H9 (cell line): ENCODE results near the gene KRT84. TPM values are rescaled to one million over a fixed set of nuclear protein-coding genes. Genes with fewer than 3 reads are reported as not detected.

Experiments used
- DNase-seq: peaks from one replicate; pipeline ENCODE4 v3.0.0-alpha.2; 2017
- H2AFZ ChIP-seq: one replicate; pipeline ENCODE4 v1.6.1; 2013; ENCODE audit warnings: mild to moderate bottlenecking, low read length, control low read depth, moderate library complexity
- H2AK5ac ChIP-seq: 2 replicates; pipeline ENCODE4 v1.6.1; 2013; ENCODE audit warnings: low read length, control low read depth, mixed read lengths; ENCODE audit not compliant: insufficient read length
- H2BK120ac ChIP-seq: one replicate; pipeline ENCODE4 v1.6.1; 2013; ENCODE audit warnings: low read depth, mild to moderate bottlenecking, low read length, control low read depth, inconsistent platforms; ENCODE audit not compliant: poor library complexity, severe bottlenecking
- H2BK12ac ChIP-seq: 2 replicates; pipeline ENCODE4 v1.6.1; 2013; ENCODE audit warnings: low read length, control low read depth, mixed read lengths, low read depth; ENCODE audit not compliant: insufficient read length
- H2BK15ac ChIP-seq: 2 replicates; pipeline ENCODE4 v1.6.1; 2013; ENCODE audit warnings: low read depth, low read length, control low read depth
- H2BK20ac ChIP-seq: one replicate; pipeline ENCODE4 v1.6.1; 2013; ENCODE audit warnings: low read depth, mild to moderate bottlenecking, low read length, control low read depth, inconsistent platforms; ENCODE audit not compliant: poor library complexity, severe bottlenecking
- H2BK5ac ChIP-seq: 2 replicates; pipeline ENCODE4 v1.6.1; 2013; ENCODE audit warnings: low read length, control low read depth, mixed read lengths; ENCODE audit not compliant: insufficient read length
- H3K14ac ChIP-seq: 2 replicates; pipeline ENCODE4 v1.6.1; 2013; ENCODE audit warnings: low read length, control low read depth; ENCODE audit not compliant: insufficient read depth
- H3K18ac ChIP-seq: 2 replicates; pipeline ENCODE4 v1.6.1; 2013; ENCODE audit warnings: low read depth, mild to moderate bottlenecking, mixed read lengths, low read length, control low read depth; ENCODE audit not compliant: insufficient read length
- H3K23ac ChIP-seq: 2 replicates; pipeline ENCODE4 v1.6.1; 2013; ENCODE audit warnings: low read length, control low read depth, mixed read lengths, low read depth; ENCODE audit not compliant: insufficient read length
- H3K23me2 ChIP-seq: 2 replicates; pipeline ENCODE4 v1.6.1; 2013; ENCODE audit warnings: low read depth, mild to moderate bottlenecking, mixed read lengths, low read length, control low read depth; ENCODE audit not compliant: insufficient read length, poor library complexity, severe bottlenecking
- H3K27ac ChIP-seq: 2 replicates; pipeline ENCODE4 v1.5.1; 2013; ENCODE audit warnings: low read length, control low read depth, mixed read lengths, low read depth; ENCODE audit not compliant: insufficient read length
- H3K27me3 ChIP-seq: 2 replicates; pipeline ENCODE4 v1.6.1; 2013; ENCODE audit warnings: low read length, control low read depth, inconsistent platforms; ENCODE audit not compliant: insufficient read depth
- H3K4ac ChIP-seq: 2 replicates; pipeline ENCODE4 v1.6.1; 2013; ENCODE audit warnings: low read depth, mild to moderate bottlenecking, control low read depth, inconsistent platforms, low read length, moderate library complexity
- H3K4me1 ChIP-seq: 2 replicates; pipeline ENCODE4 v1.6.1; 2013; ENCODE audit warnings: low read length, control low read depth, inconsistent platforms; ENCODE audit not compliant: insufficient read depth
- H3K4me2 ChIP-seq: 2 replicates; pipeline ENCODE4 v1.6.1; 2013; ENCODE audit warnings: low read length, control low read depth, mixed read lengths; ENCODE audit not compliant: insufficient read length, insufficient read depth
- H3K56ac ChIP-seq: 2 replicates; pipeline ENCODE4 v1.6.1; 2013; ENCODE audit warnings: low read depth, mild to moderate bottlenecking, mixed read lengths, low read length, control low read depth; ENCODE audit not compliant: insufficient read length
- H3K79me1 ChIP-seq: 2 replicates; pipeline ENCODE4 v1.6.1; 2013; ENCODE audit warnings: low read depth, mild to moderate bottlenecking, moderate library complexity, low read length, control low read depth, inconsistent platforms; ENCODE audit not compliant: insufficient read depth, poor library complexity, severe bottlenecking
- H3K79me2 ChIP-seq: 2 replicates; pipeline ENCODE4 v1.6.1; 2013; ENCODE audit warnings: low read length, control low read depth, inconsistent platforms; ENCODE audit not compliant: insufficient read depth
- H3K9ac ChIP-seq: 2 replicates; pipeline ENCODE4 v1.6.1; 2013; ENCODE audit warnings: low read length, control low read depth, mixed read lengths; ENCODE audit not compliant: insufficient read length; ENCODE audit errors: extremely low read depth
- H3K9me3 ChIP-seq: one replicate; pipeline ENCODE4 v1.6.1; 2013; ENCODE audit warnings: low read depth, low read length, inconsistent platforms; ENCODE audit not compliant: control insufficient read depth
- H3T11ph ChIP-seq: one replicate; pipeline ENCODE4 v1.6.1; 2013; ENCODE audit warnings: mild to moderate bottlenecking, low read length, control low read depth, inconsistent platforms
- H4K20me1 ChIP-seq: one replicate; pipeline ENCODE4 v1.6.1; 2013; ENCODE audit not compliant: control insufficient read depth, insufficient read length, insufficient read depth
- H4K5ac ChIP-seq: 2 replicates; pipeline ENCODE4 v1.6.1; 2013; ENCODE audit warnings: low read depth, mild to moderate bottlenecking, mixed read lengths, low read length, control low read depth; ENCODE audit not compliant: insufficient read length
- H4K8ac ChIP-seq: replicated peaks from 2 replicates; pipeline ENCODE4 v1.6.1; 2013; ENCODE audit warnings: low read length, control low read depth, mixed read lengths, low read depth; ENCODE audit not compliant: insufficient read length
- H4K91ac ChIP-seq: 2 replicates; pipeline ENCODE4 v1.6.1; 2013; ENCODE audit warnings: low read depth, mild to moderate bottlenecking, moderate library complexity, mixed read lengths, low read length, control low read depth; ENCODE audit not compliant: insufficient read length
- H3K27ac Mint-ChIP-seq, 3 experiments: 2 replicates in 2 of 3; 3 replicates in 1 of 3; pipeline ENCODE4 v1.8.0; 2020 to 2021; ENCODE audit warnings: mixed read lengths in 3 of 3, mild to moderate bottlenecking in 1 of 3, moderate library complexity in 1 of 3
- H3K27me3 Mint-ChIP-seq: 2 replicates; pipeline ENCODE4 v1.8.0; 2021; ENCODE audit warnings: low read depth, mild to moderate bottlenecking, moderate library complexity, mixed read lengths
- H3K36me3 Mint-ChIP-seq, 3 experiments: 2 replicates in 2 of 3; 3 replicates in 1 of 3; pipeline ENCODE4 v1.8.0; 2020 to 2021; ENCODE audit warnings: low read depth in 3 of 3, mixed read lengths in 3 of 3; ENCODE audit not compliant: insufficient read depth in 1 of 3
- H3K4me1 Mint-ChIP-seq, 2 experiments: 2 replicates each; pipeline ENCODE4 v1.8.0; 2020; ENCODE audit warnings: mixed read lengths in 2 of 2
- H3K4me3 Mint-ChIP-seq, 2 experiments: 2 replicates in 1 of 2; 3 replicates in 1 of 2; pipeline ENCODE4 v1.8.0; 2020 to 2021; ENCODE audit warnings: mild to moderate bottlenecking in 2 of 2, mixed read lengths in 2 of 2, moderate library complexity in 1 of 2
- H3K9me3 Mint-ChIP-seq, 2 experiments: 2 replicates in 1 of 2; 3 replicates in 1 of 2; pipeline ENCODE4 v1.8.0; 2020; ENCODE audit warnings: mild to moderate bottlenecking in 2 of 2, mixed read lengths in 2 of 2, moderate library complexity in 1 of 2
- WGBS: extraction: QIAGEN DNeasy Blood & Tissue Kit; methylation state at CpG from one replicate; pipeline ENCODE4 v1.1.7; 2013; ENCODE audit warnings: missing lambda C conversion rate, low lambda C conversion rate, mixed read lengths; ENCODE audit not compliant: insufficient read length; ENCODE audit errors: extremely low coverage; 5-methylcytosine and 5-hydroxymethylcytosine counted together
- total RNA-seq: library from RNA; stranded (reverse); gene quantifications from 2 replicates; pipeline ENCODE4 v1.2.1, GENCODE V29; 2021
- TF ChIP-seq, protein P1 (sequence below): fragments of 200-600 bp; sonication (generic); conservative IDR thresholded peaks from 3 replicates; pipeline ENCODE4 v1.8.0; 2021; ENCODE audit warnings: antibody characterized with exemption, mild to moderate bottlenecking

The KRT84 gene
- total RNA-seq, 1 experiment from 2014 or later: not detected

DNA sequence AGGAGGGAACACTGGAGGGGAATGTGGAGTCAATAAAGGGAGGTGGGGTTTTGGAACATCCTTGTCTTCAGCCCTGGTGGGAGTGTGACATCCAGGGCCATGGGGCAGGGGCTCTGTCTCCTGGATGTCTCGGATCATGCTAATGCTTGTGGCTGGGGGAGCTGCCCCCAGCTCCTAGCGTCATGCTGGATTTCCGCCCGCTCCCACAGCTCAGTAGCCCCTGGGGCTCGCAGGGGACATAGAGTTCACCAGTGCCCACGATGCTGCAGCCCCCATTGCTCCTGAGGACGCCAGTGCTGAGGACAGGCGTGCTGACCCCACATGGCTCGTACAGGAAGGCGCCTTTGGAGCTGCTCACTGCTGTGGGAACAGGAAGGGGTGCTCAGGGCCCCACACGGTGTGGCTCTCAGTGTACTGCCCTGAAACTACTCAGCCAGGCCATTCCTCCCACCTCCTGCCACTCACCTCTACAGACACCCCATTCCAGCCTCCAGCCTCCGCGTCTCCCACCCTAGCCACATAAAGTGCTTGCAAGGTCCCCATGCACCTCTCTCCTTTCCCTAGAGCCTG, 9.5 kb upstream of the KRT84 start:
- H3K4ac ChIP-seq: no peak overlapping the region
- H3K27ac ChIP-seq: no peak overlapping the region
- no peaks in the 10 kb centered on the region for H3K23me2 ChIP-seq
- H2BK120ac ChIP-seq: no peak overlapping the region
- no peaks in the 10 kb centered on the region for H3K9me3 ChIP-seq
- H4K91ac ChIP-seq: no peak overlapping the region
- Mint-ChIP-seq H3K4me3 (no peak overlapping the region), H3K27ac (no peak overlapping the region), H3K27me3 (peaks cover 8% of the 10 kb centered on the region), H3K36me3 (no peaks in the 10 kb centered on the region; a peak in 1 of 7 replicates), H3K9me3 (no peaks in the 10 kb centered on the region; a peak in 1 of 5 replicates), H3K4me1 (peaks cover under 1 to 4% of the 10 kb centered on the region in 2 experiments)
- no peak overlapping the region for H3T11ph ChIP-seq
- no peak overlapping the region for H4K5ac ChIP-seq
- H2BK12ac ChIP-seq: no peak overlapping the region
- no peaks in the 10 kb centered on the region for H3K4me1 ChIP-seq
- no CpG with 5 or more reads among the region's 13 CpGs for WGBS
- no peak overlapping the region for H3K4me2 ChIP-seq
- H2BK5ac ChIP-seq: no peak overlapping the region
- H2AK5ac ChIP-seq: no peak overlapping the region
- no peaks in the 10 kb centered on the region for H3K79me2 ChIP-seq
- no peak overlapping the region for H3K56ac ChIP-seq
- no peaks in the 10 kb centered on the region for H4K20me1 ChIP-seq
- H3K14ac ChIP-seq: no peak overlapping the region
- no peak overlapping the region for H2AFZ ChIP-seq
- no peak overlapping the region for H2BK20ac ChIP-seq
- TF ChIP-seq, protein P1, sequence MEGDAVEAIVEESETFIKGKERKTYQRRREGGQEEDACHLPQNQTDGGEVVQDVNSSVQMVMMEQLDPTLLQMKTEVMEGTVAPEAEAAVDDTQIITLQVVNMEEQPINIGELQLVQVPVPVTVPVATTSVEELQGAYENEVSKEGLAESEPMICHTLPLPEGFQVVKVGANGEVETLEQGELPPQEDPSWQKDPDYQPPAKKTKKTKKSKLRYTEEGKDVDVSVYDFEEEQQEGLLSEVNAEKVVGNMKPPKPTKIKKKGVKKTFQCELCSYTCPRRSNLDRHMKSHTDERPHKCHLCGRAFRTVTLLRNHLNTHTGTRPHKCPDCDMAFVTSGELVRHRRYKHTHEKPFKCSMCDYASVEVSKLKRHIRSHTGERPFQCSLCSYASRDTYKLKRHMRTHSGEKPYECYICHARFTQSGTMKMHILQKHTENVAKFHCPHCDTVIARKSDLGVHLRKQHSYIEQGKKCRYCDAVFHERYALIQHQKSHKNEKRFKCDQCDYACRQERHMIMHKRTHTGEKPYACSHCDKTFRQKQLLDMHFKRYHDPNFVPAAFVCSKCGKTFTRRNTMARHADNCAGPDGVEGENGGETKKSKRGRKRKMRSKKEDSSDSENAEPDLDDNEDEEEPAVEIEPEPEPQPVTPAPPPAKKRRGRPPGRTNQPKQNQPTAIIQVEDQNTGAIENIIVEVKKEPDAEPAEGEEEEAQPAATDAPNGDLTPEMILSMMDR: no peak
- no peaks in the 10 kb centered on the region for H3K79me1 ChIP-seq
- H3K27me3 ChIP-seq: no peaks in the 10 kb centered on the region
- H2BK15ac ChIP-seq: no peak overlapping the region
- no peak overlapping the region for H3K9ac ChIP-seq
- no peak overlapping the region for H4K8ac ChIP-seq
- H3K23ac ChIP-seq: no peak overlapping the region
- no peak overlapping the region for H3K18ac ChIP-seq
- DNase-seq: no peak
